Mucosa of rectum (tissue), 2 donors: ENCODE results near the gene FHL1.
"Not testable (repeated sequence)": the region's sequence is repeated elsewhere in the genome, so short reads cannot be mapped to it uniquely, and the experiment has no call there.

Experiments used
- H3K27ac ChIP-seq, 2 donors: one replicate each; pipeline ENCODE4 v1.7.0; 2013; ENCODE audit warnings: inconsistent platforms in 2 of 2, low read depth in 2 of 2, low read length in 2 of 2
- H3K27me3 ChIP-seq, 2 donors: one replicate each; pipeline ENCODE4 v1.7.0; 2013; ENCODE audit warnings: low read length in 2 of 2; ENCODE audit not compliant: control insufficient read depth in 2 of 2, insufficient read depth in 2 of 2
- H3K36me3 ChIP-seq, 2 donors: one replicate each; pipeline ENCODE4 v1.7.0; 2013; ENCODE audit warnings: low read length in 2 of 2; ENCODE audit not compliant: control insufficient read depth in 2 of 2, insufficient read depth in 2 of 2
- H3K4me1 ChIP-seq, 2 donors: one replicate each; pipeline ENCODE4 v1.7.0; 2013; ENCODE audit warnings: low read length in 2 of 2, mild to moderate bottlenecking in 1 of 2; ENCODE audit not compliant: control insufficient read depth in 2 of 2, insufficient read depth in 2 of 2
- H3K4me3 ChIP-seq, 2 donors: one replicate each; pipeline ENCODE4 v1.7.0; 2013; ENCODE audit warnings: low read length in 2 of 2
- H3K9ac ChIP-seq, 2 donors: one replicate each; pipeline ENCODE4 v1.7.0; 2013; ENCODE audit warnings: low read length in 2 of 2, low read depth in 1 of 2, mild to moderate bottlenecking in 1 of 2
- H3K9me3 ChIP-seq, 2 donors: one replicate each; pipeline ENCODE4 v1.7.0; 2013; ENCODE audit warnings: low read length in 2 of 2; ENCODE audit not compliant: control insufficient read depth in 2 of 2
- donor health status: healthy.
- donor health status: Normal muscosa, but diverticular disease.

Gene FHL1

GRCh38 chrX:136147315-136147901 is at the start of gene FHL1:
TSS of gene FHL1 (plus strand) at chrX:136147533.
- Histone ChIP-seq H3K9ac (peak within 1 kb of the TSS; percentile 52 to 64), H3K27ac (peak within 1 kb of the TSS; percentile 79 to 83), H3K4me3 (peak within 1 kb of the TSS; percentile 57 to 62), H3K36me3 (no peaks in the 10 kb centered on the region), H3K9me3 (no peaks in the 10 kb centered on the region), H3K4me1 (no peaks in the 10 kb centered on the region), H3K27me3 (peaks cover 3 to 4% of the 10 kb centered on the region in 2 donors)

GRCh38 chrX:136097871-136098805 is 49.2 kb upstream of the FHL1 start:
- no peaks in the 10 kb centered on the region for H3K36me3 ChIP-seq
- no peak overlapping the region for H3K9ac ChIP-seq
- H3K4me1 ChIP-seq = no peaks in the 10 kb centered on the region
- no peaks in the 10 kb centered on the region for H3K27me3 ChIP-seq
- H3K4me3 ChIP-seq = no peak overlapping the region
- H3K9me3 ChIP-seq = no peaks in the 10 kb centered on the region
- H3K27ac ChIP-seq = no peak overlapping the region

- Histone ChIP-seq H3K36me3 (no peaks in the 10 kb centered on the region), H3K9me3 (no peaks in the 10 kb centered on the region), H3K4me1 (no peaks in the 10 kb centered on the region), H3K27me3 (peaks cover 2 to 3% of the 10 kb centered on the region in 2 donors), H3K9ac (no peak overlapping the region), H3K4me3 (no peak overlapping the region), H3K27ac (no peak overlapping the region)
These were observed 42.4 kb upstream of the FHL1 start for GRCh38 chrX:136104936-136105335.

GRCh38 chrX:136106920-136107528 is 40.3 kb upstream of the FHL1 start:
- no peak overlapping the region for H3K9ac ChIP-seq
- H3K27me3 ChIP-seq = peaks cover 2 to 3% of the 10 kb centered on the region in 2 donors
- no peaks in the 10 kb centered on the region for H3K36me3 ChIP-seq
- H3K9me3 ChIP-seq = no peaks in the 10 kb centered on the region
- no peaks in the 10 kb centered on the region for H3K4me1 ChIP-seq
- H3K4me3 ChIP-seq = no peak overlapping the region
- H3K27ac ChIP-seq = no peak overlapping the region

DNA sequence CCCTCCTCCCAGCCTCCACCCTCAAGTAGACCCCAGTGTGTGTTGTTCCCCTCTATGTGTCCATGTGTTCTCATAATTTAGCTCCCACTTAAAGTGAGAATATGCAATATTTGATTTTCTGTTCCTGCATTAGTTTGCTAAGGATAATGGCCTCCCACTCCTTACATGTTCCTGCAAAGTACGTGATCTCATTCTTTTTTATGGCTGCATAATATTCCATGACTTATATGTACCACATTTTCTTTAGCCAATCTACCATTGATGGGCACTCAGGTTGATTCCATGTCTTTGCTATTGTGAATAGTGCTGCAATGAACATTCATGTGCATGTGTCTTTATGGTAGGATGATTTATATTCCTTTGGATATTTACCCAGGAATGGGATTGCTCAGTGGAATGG is 38.4 kb upstream of the FHL1 start:
- not testable (repeated sequence) for H3K4me1 ChIP-seq, H3K9me3 ChIP-seq, H3K9ac ChIP-seq, H3K27me3 ChIP-seq, H3K27ac ChIP-seq, H3K36me3 ChIP-seq, H3K4me3 ChIP-seq

DNA sequence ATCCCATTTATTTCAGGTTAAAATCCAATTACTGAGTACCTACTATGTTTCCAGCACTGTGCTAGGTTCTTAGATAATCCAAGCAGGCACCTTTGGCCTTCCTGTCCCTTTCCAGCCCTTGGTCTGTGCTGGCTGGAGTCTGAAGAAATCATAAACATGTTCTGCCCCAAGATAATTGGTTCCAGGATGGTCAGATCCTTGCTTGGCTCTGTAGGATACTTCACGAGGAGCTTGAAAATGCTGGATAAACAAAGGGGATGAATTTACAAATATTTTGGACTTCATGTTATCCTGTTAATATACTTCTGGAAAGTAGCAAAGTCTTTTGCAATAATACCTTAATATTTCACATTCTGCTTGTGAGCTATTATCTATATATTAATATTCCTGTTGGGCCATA is 35.0 kb upstream of the FHL1 start:
- Histone ChIP-seq H3K36me3 (no peaks in the 10 kb centered on the region), H3K27ac (no peak overlapping the region), H3K9ac (no peak overlapping the region), H3K27me3 (no peaks in the 10 kb centered on the region), H3K4me1 (no peaks in the 10 kb centered on the region), H3K4me3 (no peak overlapping the region), H3K9me3 (no peaks in the 10 kb centered on the region)

- Histone ChIP-seq H3K9me3 (no peaks in the 10 kb centered on the region), H3K27ac (no peak overlapping the region), H3K4me1 (no peaks in the 10 kb centered on the region), H3K27me3 (no peaks in the 10 kb centered on the region), H3K36me3 (no peaks in the 10 kb centered on the region), H3K9ac (no peak overlapping the region), H3K4me3 (no peak overlapping the region)
These were observed 34.6 kb upstream of the FHL1 start for GRCh38 chrX:136112778-136113177.

DNA sequence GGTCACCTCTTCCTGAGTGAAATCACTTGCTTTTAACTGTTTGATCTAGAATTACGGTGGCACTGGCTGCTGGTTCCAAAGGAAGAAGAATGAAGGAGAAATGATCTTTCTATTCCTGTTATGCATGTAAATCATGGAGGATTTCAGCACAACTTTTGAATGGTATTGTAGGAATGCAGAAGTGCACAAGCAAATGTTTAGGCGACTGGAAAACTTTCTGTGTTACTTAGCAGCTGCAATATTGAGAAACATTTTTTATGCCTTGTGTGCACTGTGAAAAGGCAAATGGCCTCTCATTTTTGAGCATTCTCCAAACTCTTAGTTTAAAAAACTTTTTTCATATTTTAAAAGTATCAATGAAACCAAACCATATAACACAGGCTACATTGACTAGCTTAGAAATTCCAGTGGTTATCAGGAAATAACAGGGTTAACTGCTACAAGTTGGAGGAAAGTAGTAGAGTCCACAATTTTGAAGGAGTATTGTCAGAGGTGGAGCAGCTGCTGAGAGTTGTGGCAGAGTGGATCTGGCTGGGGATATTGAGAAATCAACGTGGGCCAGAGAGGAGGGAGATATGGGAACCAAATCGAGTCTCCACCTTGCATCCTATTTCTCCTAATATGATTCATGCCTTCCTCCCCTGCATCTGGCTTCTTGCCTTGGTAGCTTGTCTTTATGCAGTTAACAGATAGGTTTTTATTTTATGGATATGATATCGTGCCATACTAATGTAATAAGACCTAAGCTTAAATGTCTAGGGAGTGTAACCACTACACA is 32.0 kb upstream of the FHL1 start:
- Histone ChIP-seq H3K4me3 (no peak overlapping the region), H3K27ac (peak overlapping the region; percentile 13 to 26), H3K36me3 (no peaks in the 10 kb centered on the region), H3K9ac (no peak overlapping the region), H3K4me1 (no peaks in the 10 kb centered on the region), H3K27me3 (no peaks in the 10 kb centered on the region), H3K9me3 (no peaks in the 10 kb centered on the region)

DNA sequence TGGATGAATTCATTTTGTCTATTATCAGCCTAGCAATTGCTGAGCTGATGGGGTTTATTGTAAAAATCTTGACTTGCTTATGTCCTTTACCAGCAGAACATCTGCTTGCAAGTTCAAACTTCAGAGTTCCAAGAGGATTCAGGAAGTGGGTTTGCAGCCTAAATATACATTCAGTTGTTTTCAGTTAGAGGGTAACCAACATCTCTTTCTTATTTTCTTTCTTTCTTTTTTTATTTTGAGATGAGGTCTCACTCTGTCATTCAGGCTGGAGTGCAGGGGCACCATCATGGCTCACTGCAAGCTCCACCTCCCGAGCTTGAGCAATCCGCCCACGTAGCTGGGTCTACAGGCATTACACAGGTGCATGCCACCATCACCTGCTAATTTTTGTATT is 31.4 kb upstream of the FHL1 start:
- no peaks in the 10 kb centered on the region for H3K9me3 ChIP-seq
- H3K4me1 ChIP-seq = no peaks in the 10 kb centered on the region
- no peaks in the 10 kb centered on the region for H3K36me3 ChIP-seq
- peak overlapping the region in 1 of 2 donors; percentile 13 for H3K27ac ChIP-seq
- H3K4me3 ChIP-seq = no peak overlapping the region
- no peak overlapping the region for H3K9ac ChIP-seq
- no peaks in the 10 kb centered on the region for H3K27me3 ChIP-seq
